Bone marrow (tissue), 2 donors: ENCODE results near the gene LRRC45.

Experiments
- DNase-seq, 2 donors: peaks; one replicate each; lab custom pipeline; 2025; lab: John Stamatoyannopoulos, UW

The LRRC45 gene

DNA sequence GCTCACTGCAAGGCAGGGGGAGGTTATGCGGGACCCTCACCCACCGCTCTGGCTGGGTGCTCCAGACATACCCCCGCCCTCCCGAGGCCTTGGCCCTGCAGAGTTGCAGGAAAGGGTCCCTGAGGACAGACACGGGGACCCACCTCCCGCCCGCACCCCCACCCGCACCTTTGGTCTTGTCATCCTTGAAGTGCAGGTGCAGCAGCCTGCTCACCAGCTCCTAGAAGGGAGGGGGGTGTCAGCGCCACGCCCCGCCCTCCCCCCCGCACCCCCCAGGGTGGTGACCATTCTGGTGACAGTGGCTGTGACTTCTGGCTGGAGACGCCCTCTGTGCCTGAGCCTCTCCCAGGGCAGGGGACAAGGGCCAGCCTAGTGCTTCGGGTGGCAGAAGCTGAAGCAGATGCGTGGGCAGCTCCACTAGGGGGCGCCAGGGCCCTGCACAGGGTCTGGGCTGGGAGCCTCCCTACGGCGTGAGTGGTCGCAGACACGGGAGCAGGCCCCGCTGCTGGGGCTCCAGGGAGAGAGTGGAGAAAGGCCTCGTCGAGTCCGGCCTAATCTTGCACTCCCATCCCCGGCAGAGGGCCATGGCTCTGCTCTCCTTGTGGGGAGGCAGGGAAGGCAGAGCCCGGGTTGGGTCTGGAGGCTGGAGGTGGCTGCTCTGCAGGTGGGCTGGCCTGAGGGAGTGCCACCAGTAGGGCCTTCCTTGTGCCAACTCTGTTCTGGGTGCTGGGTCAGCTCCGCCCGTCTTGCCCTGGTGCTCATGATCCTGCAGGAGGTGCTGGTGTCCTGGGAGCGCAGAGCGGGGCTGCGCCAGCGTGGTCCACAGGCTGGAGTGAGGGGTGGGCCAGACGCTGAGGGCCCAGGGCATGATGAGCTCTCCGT lies 3.2 kb upstream of the LRRC45 start:
- peak; percentile 10 to 16 for DNase-seq

DNA sequence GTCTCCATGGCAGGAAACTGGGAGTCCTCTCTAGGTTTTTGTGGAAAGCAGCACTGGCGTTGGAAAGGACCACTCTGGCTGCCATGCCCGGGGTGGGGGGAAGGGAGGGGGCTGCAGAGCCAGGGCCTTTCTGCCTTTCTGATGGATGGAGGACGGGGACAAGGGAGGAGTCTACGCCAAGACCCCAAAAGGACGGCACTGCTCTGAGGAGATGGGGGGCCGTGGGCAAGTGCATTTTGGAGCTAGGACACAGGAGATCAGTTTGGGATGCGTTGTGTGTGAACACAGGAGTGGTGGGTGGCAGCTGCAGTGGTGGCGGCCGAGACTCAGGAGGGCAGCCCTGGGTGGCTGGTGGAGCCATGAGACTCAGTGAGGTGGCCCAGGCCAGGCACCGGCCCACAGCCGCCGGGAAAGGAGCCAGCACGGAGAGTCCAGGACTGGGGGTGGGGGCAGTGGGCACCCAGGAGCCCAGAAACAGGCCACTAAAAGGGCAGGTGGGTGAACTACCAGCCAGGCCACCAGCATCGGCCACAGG lies 2.5 kb upstream of the LRRC45 start:
- DNase-seq = no peak

DNA sequence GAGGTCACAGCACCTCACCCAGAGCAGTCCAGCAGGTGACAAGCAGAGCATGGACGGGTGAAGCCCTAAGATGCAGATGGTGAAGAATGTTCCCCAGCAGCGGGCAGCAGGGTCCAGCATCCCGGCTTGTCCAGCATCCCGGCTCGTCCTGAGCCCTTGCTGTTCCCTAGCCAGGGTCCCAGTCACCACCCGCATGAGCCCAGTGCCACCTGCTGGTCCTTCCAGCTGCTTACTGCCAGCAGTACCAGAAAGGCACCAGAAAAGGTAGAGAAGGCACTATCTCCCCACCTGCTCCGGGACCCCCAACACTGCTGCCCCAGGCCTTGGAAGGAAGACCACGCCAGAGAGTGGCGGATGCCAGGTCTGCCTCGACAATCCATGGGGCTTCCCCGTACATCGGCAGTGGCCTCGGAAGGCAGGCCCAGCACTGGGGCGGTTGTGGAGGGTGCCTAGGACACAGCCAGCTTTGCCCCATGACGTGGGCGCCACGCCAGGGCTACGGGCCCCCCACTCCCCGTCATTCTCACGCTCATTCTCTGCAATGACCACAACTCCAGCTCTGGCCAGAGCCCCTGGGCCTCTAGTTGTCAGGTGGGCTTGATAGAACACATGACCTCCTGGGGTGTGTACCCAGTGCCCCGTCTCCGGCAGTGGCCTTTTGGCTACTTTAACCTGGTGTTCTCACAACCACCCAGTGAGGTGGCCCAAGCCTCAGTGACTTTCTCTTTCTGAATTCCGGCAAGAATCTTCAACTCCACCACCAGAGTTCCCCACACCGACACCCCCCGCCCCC lies 1.8 kb upstream of the LRRC45 start:
- DNase-seq = peak; percentile 11 to 35

DNA sequence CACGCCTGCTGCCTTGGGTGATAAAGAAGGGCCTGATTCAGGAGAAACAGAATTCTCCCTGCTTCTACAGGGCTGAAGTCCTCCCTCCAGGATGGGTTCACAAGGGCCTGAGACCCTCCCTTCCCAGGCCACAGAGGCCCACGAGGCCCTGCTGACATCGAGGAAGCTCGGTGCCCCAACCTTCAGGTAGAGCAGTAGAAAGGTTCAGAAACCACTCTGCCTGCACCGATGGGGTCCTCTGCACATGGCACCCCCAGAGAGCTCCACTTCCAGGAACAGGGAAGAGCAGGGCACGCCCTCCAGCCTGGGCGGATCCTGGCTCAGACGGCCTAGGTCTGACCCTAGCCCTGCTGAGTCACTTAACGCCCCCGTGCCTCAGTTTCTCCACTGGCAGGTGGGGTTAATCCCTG lies 1.2 kb upstream of the LRRC45 start:
- no peak for DNase-seq

GRCh38 chr17:82022310-82022980 lies 660 bp upstream of the LRRC45 start, which contains the start of gene CENPX:
CENPX (minus strand) TSS chr17:82022878; CDS start chr17:82022861, 17 bp downstream.
- no peak for DNase-seq

- no peak for DNase-seq
These were observed 539 bp downstream of the LRRC45 start for GRCh38 chr17:82023447-82024241.

- DNase-seq = no peak
These were observed 1.8 kb downstream of the LRRC45 start for GRCh38 chr17:82024859-82025258.

DNA sequence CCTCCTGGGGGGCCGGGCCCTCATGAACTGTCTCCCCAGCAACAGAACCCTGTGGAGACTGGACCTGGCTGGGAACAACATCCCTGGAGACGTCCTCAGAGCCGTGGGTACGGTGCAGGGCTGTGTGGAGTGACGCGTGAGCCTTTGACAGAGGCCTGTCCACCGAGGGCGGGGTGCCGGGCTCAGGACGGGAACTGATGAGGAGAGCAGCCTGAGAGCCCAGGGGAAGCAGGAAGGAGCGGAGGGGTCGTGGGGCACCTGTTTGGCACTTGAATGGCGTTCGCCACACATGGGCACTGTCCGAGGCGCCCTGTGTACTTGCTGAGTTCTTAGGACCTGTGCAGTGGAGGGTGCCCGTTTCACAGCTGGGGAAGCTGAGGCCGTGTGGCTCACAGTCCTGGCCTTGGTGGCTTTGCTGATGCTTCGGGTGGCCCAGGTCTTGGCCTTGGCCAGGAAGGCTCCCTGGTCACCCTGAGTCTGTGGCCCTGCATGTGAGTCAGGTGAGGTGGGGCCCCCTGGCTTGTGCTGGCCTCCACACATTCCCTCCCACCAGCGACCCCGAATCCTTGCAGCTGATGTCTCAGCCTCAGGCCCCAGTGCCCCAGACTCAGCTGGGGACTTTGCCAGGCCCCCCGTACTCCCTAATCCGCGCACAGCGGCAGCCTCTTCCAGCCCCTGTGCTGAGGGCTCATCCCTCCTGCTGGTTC lies 2.4 kb downstream of the LRRC45 start:
- DNase-seq = no peak

GRCh38 chr17:82028246-82028645 lies 5.1 kb downstream of the LRRC45 start:
- no peak for DNase-seq

DNA sequence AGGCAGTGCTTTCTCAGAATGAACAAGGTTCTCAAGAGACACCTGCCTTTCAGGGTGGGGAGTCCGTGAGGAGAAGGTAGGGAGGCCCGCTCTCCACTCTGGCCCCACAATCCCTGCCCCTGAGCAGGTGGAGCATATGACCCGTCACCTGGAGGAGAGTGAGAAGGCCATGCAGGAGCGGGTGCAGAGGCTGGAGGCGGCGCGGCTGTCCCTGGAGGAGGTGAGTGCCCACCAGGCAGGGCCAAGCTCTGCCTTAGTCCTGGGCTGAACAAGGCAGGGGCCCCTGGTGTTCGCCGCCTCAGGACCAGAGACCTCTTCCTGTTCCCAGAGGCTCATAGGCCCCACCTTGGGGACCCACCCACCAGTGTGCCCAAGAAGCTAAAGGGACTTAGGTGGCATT lies 5.9 kb downstream of the LRRC45 start:
- no peak for DNase-seq

DNA sequence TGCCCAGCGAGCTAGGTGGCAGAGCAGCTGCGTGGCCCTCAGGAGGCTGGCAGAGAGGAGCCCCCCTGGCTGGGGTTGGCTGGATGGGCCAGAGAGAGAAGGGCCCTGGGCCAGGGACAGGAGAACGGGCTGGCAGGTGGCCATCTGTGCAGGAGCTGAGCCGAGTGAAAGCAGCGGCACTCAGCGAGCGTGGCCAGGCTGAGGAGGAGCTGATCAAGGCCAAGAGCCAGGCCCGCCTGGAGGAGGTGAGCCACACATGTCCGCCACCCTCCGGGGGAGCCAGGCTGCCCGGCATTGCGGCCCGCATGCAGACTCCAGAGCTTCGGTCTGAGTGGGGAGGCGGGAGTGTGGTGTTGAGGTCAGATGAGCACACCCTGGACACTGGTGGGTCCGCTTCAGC lies 6.3 kb downstream of the LRRC45 start:
- DNase-seq = no peak

- no peak for DNase-seq
These were observed 6.9 kb downstream of the LRRC45 start for GRCh38 chr17:82029990-82030469.

DNA sequence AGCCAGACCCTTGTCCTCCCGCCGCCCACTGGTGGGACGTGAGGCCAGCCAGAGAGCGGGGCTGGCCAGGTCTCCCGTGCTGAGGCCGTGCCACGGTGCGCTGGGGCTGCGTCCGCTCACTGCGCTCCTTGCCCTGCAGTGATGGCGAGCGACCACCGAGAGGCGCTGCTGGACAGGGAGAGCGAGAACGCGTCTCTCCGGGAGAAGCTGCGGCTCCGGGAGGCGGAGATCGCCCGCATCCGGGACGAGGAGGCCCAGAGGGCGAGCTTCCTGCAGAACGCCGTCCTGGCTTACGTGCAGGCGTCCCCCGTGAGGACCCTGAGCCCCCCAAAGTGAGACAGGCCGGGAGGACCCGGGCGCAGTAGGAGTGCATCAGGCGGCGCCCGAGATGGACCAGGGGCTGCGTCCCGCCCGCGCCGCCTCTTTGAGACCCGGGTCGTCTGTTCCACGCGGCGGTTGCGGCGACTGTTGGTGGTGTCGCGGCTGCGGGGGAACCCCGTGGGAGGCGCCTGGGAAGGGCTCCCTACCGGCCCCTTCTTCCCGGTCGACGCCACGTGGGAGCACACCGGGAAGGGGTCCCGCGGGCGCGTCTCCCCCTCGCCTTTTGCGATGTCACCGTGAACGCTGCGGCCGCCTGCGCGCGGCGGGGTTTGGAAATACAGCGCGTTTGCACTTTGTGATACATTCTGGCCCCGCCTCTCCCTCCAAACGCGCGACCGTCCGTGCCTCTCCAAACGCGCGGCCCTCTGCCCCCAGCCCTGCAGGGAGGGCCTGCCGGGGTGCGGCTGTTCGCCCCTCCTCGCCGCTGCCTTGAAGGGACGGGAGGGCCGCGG lies 7.6 kb downstream of the LRRC45 start:
- peak; percentile 43 to 85 for DNase-seq

DNA sequence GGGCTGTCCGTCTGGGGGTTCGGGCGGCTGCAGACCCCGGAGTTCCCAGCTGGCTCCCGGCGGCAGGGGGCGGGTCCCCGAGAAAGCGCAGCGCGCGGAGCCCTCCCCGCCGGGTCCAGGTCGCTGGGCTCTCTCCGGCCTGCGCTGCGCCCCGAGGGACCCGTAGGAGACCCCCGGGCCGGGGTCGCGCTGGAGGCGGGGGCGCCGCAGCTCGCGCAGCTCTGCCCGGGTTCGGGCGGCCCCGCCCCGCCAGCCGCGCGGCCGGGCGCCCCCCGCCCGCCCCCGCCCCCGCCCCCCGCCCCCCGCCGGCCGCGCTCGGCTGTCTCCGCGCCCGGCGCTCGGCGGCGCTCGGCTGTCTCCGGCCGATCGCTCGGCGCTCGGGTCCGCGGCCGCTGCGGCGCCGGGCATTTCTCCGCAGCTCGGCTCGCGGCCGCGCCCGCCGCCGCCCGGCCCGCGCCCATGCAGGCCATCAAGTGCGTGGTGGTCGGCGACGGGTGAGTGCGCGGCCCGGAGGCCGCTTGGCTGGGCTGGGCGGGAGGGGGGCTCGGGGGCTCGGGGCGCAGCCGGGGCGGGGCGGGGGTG lies 8.3 kb downstream of the LRRC45 start, which contains the start of gene RAC3:
Gene RAC3 (plus strand): TSS at position 376 of the 582 bp plus-strand sequence. CDS start 84 bp downstream, at position 460.
- no peak for DNase-seq

DNA sequence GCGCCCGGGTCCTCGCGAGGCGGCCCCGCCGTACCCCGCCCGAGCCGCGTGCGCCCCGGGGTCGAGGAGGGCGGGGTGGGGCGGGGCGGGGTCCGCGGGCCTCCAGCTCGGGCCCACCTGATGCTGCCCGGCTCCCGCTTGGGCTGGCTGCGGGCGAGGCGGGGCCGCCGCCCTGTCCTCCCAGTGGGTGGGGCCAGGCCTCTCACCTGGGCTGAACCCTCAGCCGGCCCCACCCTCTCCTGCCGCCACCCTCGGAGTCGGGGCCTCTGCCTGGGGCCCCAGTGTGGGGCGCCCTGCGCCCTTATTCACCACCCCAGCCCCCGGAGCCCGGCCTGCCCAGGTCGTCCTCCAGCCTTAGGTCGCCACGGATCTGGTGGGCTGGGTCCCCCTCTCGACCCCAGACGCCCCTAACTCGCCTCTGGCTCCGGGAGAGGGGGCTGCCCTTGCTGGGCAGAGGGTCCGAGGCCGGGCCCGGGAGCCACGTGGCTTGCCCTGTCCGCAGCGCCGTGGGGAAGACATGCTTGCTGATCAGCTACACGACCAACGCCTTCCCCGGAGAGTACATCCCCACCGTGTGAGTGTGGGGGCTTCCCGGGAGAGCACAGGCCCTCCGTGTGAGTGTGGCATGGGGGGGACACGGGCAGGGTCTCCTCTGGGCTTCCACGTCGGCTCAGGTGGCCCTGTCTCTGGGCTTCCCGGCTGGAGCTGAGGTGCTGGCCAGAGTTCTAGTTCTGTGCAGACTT lies 9.0 kb downstream of the LRRC45 start:
- no peak for DNase-seq

- DNase-seq = no peak
These were observed 10.4 kb downstream of the LRRC45 start for GRCh38 chr17:82033359-82034085.

DNA sequence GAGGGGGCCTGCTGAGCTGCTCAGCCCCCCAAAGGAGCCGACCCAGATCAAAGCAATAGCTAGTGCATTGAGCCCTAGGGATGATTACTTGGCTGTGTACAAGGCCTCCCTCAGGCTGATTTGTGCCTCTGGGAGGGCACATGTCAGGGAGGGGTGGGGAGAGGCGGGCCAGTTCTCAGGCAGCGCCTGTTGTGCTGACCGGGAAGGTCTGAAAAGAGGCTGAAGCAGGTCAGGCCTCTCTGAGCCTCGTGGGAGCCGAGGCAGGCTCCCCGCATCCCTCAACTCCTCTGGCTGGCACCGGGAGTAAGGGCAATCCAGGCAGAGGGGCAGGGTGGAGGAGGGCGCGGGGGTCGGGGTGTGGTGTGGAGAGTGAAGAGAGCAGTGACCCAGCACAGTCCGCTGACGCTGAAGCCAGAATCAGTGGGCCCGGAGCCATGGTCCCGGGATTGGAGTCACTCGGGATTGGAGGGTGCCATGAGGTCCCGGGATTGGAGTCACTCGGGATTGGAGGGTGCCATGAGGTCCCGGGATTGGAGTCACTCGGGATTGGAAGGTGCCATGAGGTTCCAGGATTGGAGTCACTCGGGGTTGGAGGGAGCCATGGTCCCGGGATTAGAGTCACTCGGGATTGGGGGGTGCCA lies 11.4 kb downstream of the LRRC45 start:
- no peak for DNase-seq
